A673 (cell line): Measurements from ENCODE around the gene SAMSN1. TPM values are rescaled to one million over a fixed set of nuclear protein-coding genes. Genes with fewer than 3 reads are reported as not detected.

ENCODE experiments used
- BruUV-seq: library from RNA; stranded (reverse); fragments of 400-500 nt; replicated peaks from 2 replicates; lab custom pipeline; 2021; lab: Mats Ljungman, UMichigan
- CTCF ChIA-PET: fragments of 300-600 bp; sonication (Branson Sonifier 250); formaldehyde crosslinking; loops from one replicate; lab custom pipeline; 2022; ENCODE audit warnings: antibody characterized with exemption; lab: Charles Lee
- POLR2A ChIA-PET: fragments of 300-600 bp; sonication (Branson Sonifier 250); formaldehyde crosslinking; loops from one replicate; lab custom pipeline; 2022; ENCODE audit warnings: antibody characterized with exemption; ENCODE audit not compliant: low non-redundant PET; lab: Charles Lee
- DNase-seq: peaks from one replicate; pipeline ENCODE4 v3.0.0-alpha.2; 2015; ENCODE audit warnings: low spot score
- H3K27ac ChIP-seq: fragments of 200-600 bp; sonication (generic); 2 replicates; pipeline ENCODE4 v1.5.1; 2016; ENCODE audit warnings: mixed run types, low read depth, mild to moderate bottlenecking, mixed read lengths, antibody characterized with exemption, low read length; ENCODE audit not compliant: poor library complexity, severe bottlenecking
- H3K27me3 ChIP-seq: fragments of 200-600 bp; sonication (generic); replicated peaks from 2 replicates; pipeline ENCODE4 v1.6.1; 2017; ENCODE audit warnings: mixed run types, low read depth, mild to moderate bottlenecking, mixed read lengths, antibody characterized with exemption, low read length; ENCODE audit not compliant: insufficient read depth, poor library complexity
- H3K36me3 ChIP-seq: fragments of 200-600 bp; sonication (generic); 2 replicates; pipeline ENCODE4 v1.6.1; 2016; ENCODE audit warnings: mixed run types, mild to moderate bottlenecking, mixed read lengths, antibody characterized with exemption, low read length; ENCODE audit not compliant: insufficient read depth, poor library complexity, severe bottlenecking
- H3K4me1 ChIP-seq: fragments of 200-600 bp; sonication (generic); 2 replicates; pipeline ENCODE4 v1.6.1; 2017; ENCODE audit warnings: mixed run types, mild to moderate bottlenecking, mixed read lengths, antibody characterized with exemption, low read length; ENCODE audit not compliant: insufficient read depth, poor library complexity, severe bottlenecking
- H3K4me3 ChIP-seq: fragments of 200-600 bp; sonication (generic); 2 replicates; pipeline ENCODE4 v1.5.1; 2016; ENCODE audit warnings: low read depth, mixed run types, mild to moderate bottlenecking, mixed read lengths, low read length; ENCODE audit not compliant: poor library complexity, severe bottlenecking
- H3K9me3 ChIP-seq: fragments of 200-600 bp; sonication (generic); 2 replicates; pipeline ENCODE4 v1.6.1; 2016; ENCODE audit warnings: mixed run types, low read depth, mild to moderate bottlenecking, mixed read lengths, antibody characterized with exemption, low read length; ENCODE audit not compliant: poor library complexity, severe bottlenecking
- EZH2 ChIP-seq: fragments of 200-600 bp; sonication (generic); IDR thresholded peaks from 2 replicates; pipeline ENCODE4 v1.6.1; 2017; ENCODE audit warnings: borderline replicate concordance, low read depth, mild to moderate bottlenecking, mixed read lengths, antibody characterized with exemption, low read length; ENCODE audit not compliant: poor library complexity, severe bottlenecking
- intact Hi-C: fragments of 100-400 bp; cut with micrococcal nuclease; formaldehyde crosslinking; loops from one replicate; pipeline ENCODE4 v1.10.0; 2022; ENCODE audit not compliant: unreplicated experiment
- total RNA-seq: library from RNA; stranded (reverse); gene quantifications from 2 replicates; pipeline ENCODE4 v1.2.3, GENCODE V29; 2021
- TF ChIP-seq, protein P1 (sequence below): fragments of 300-800, 200-600 bp; sonication (generic); conservative IDR thresholded peaks from 2 replicates; pipeline ENCODE4 v1.5.1; 2017; ENCODE audit warnings: low read depth, mild to moderate bottlenecking, antibody characterized with exemption, low read length, moderate library complexity, mixed read lengths

The SAMSN1 gene
- total RNA-seq, 1 experiment from 2014 or later: not detected

DNA sequence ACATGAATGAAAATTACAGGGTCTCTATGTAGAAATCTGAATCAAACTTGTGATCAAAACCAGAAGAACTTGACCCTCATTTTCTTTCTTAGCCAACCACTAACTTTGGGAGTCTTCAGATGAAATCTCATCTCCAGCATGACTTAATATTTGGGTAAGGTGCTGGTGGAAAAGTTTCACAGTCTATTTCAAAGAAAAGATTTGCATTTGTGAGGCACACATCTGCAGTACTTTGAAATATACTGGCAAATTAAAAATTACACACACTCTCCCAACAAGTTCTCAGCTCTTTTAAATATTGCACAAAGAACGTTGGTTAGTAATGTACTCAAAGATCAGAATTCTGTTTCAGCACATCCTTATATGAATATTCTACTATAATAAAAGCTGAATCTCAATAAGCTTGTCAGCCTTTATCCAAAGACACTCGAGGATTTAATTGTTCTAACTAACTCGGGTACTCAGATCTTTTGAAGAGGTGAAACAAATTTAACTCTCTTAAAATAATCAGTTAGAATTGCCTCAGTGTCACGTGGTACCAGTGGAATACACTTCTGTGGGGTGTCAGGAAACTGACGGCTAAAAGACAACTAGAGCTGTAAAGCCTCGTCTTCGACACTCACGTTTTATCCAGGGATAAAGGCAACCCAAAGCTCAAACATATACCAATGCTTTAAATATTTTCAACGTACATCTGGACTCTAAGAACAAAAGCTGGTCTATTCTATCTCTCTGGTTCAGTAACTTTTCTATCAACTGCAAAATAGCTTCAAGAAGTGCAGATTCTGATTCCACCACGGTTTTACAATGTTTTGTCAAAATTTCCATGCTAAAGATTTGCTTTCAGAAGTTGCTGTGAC is 19.0 kb downstream of the SAMSN1 start:
- Histone ChIP-seq H3K9me3 (no peaks in the 10 kb centered on the region), H3K27me3 (no peaks in the 10 kb centered on the region), H3K4me1 (no peaks in the 10 kb centered on the region), H3K27ac (no peak overlapping the region), H3K4me3 (no peak overlapping the region), H3K36me3 (no peaks in the 10 kb centered on the region)
- DNase-seq: no peak
- POLR2A ChIA-PET: no interaction called here
- intact Hi-C loops: no loop called here
- no TSS peak for BruUV-seq
- CTCF ChIA-PET: no interaction called here
- TF ChIP-seq, protein P1, sequence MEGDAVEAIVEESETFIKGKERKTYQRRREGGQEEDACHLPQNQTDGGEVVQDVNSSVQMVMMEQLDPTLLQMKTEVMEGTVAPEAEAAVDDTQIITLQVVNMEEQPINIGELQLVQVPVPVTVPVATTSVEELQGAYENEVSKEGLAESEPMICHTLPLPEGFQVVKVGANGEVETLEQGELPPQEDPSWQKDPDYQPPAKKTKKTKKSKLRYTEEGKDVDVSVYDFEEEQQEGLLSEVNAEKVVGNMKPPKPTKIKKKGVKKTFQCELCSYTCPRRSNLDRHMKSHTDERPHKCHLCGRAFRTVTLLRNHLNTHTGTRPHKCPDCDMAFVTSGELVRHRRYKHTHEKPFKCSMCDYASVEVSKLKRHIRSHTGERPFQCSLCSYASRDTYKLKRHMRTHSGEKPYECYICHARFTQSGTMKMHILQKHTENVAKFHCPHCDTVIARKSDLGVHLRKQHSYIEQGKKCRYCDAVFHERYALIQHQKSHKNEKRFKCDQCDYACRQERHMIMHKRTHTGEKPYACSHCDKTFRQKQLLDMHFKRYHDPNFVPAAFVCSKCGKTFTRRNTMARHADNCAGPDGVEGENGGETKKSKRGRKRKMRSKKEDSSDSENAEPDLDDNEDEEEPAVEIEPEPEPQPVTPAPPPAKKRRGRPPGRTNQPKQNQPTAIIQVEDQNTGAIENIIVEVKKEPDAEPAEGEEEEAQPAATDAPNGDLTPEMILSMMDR: no peak
- TF ChIP-seq EZH2: no peak

DNA sequence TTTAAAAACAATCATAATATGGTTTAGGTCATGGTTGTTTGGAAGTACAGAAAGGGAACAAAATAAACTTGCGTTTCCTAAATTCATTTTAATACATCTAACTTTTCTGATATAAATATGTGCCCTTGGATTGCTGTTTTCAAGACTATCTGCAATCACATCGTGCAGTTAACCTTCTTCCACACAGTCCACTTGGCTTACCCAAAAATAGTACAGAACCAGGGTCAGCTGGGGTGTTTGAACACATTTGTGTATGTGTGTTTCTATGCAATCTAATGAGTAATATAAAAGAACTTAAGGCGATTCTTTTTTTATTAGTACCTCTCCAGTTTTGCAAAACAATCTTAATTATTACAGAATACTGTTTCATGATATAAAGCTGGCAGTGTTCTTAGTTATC is 19.9 kb downstream of the SAMSN1 start:
- Histone ChIP-seq H3K9me3 (no peaks in the 10 kb centered on the region), H3K4me3 (no peak overlapping the region), H3K27me3 (no peaks in the 10 kb centered on the region), H3K27ac (no peak overlapping the region), H3K4me1 (no peaks in the 10 kb centered on the region), H3K36me3 (no peaks in the 10 kb centered on the region)
- BruUV-seq: no TSS peak
- ChIA-PET POLR2A (no interaction called here), CTCF (no interaction called here)
- no peak for TF ChIP-seq EZH2
- TF ChIP-seq, protein P1: no peak
- no peak for DNase-seq
- intact Hi-C loops: no loop called here

- no peaks in the 10 kb centered on the region for H3K27me3 ChIP-seq
- BruUV-seq: no TSS peak
- no peaks in the 10 kb centered on the region for H3K9me3 ChIP-seq
- CTCF ChIA-PET: no interaction called here
- no peaks in the 10 kb centered on the region for H3K4me1 ChIP-seq
- H3K36me3 ChIP-seq: no peaks in the 10 kb centered on the region
- no peak for TF ChIP-seq EZH2
- TF ChIP-seq, protein P1: no peak
- POLR2A ChIA-PET: no interaction called here
- H3K4me3 ChIP-seq: no peak overlapping the region
- no peak overlapping the region for H3K27ac ChIP-seq
- no peak for DNase-seq
- intact Hi-C loops: no loop called here
These were observed 22.9 kb downstream of the SAMSN1 start for GRCh38 chr21:14523234-14523633.
